Activated T-helper 2 cell treated with anti-CD3 and anti-CD28 coated beads, Interferon-gamma antibody, Interleukin-2, Interleukin-4, amounts not matched to agents 10 μg/mL and 5 μg/mL and 100 μg/mL, durations not matched to agents 14 hours and 24 hours and 36 hours (primary cell): ENCODE measurements around the gene ZDHHC7. TPM values are rescaled to one million over a fixed set of nuclear protein-coding genes. Genes with fewer than 3 reads are reported as not detected.
"Not testable (repeated sequence)": the region's sequence is repeated elsewhere in the genome, so short reads cannot be mapped to it uniquely, and the experiment has no call there.

Experiments used
- DNase-seq: peaks from one replicate; pipeline ENCODE4 v3.0.0; 2021; ENCODE audit warnings: low spot score
- H3K27ac Mint-ChIP-seq: one replicate; pipeline ENCODE4 v1.8.0; 2021; ENCODE audit warnings: mixed read lengths
- H3K27me3 Mint-ChIP-seq: one replicate; pipeline ENCODE4 v1.8.0; 2021; ENCODE audit warnings: low read depth, mixed read lengths
- H3K36me3 Mint-ChIP-seq: one replicate; pipeline ENCODE4 v1.8.0; 2021; ENCODE audit warnings: low read depth, mixed read lengths
- H3K4me1 Mint-ChIP-seq: one replicate; pipeline ENCODE4 v1.8.0; 2021; ENCODE audit warnings: low read depth, mixed read lengths
- H3K4me3 Mint-ChIP-seq: one replicate; pipeline ENCODE4 v1.8.0; 2021; ENCODE audit warnings: low read depth, mild to moderate bottlenecking, moderate library complexity, mixed read lengths
- H3K9me3 Mint-ChIP-seq: one replicate; pipeline ENCODE4 v1.8.0; 2021; ENCODE audit warnings: mixed read lengths
- intact Hi-C: fragments of 100-400 bp; cut with micrococcal nuclease; formaldehyde crosslinking; loops from one replicate; pipeline ENCODE4 v1.15.1; 2023
- total RNA-seq: library from RNA; stranded (reverse); gene quantifications from 2 replicates; pipeline ENCODE4 v1.2.3, GENCODE V29; 2022

Gene ZDHHC7
- total RNA-seq, 1 donor from 2014 or later, result 30.0 TPM

GRCh38 chr16:85037721-85038120 is 26.4 kb upstream of the ZDHHC7 start:
- Mint-ChIP-seq H3K27me3 (no peaks in the 10 kb centered on the region), H3K4me1 (peaks cover 10% of the 10 kb centered on the region), H3K27ac (no peak overlapping the region), H3K36me3 (peaks cover 3% of the 10 kb centered on the region), H3K9me3 (no peaks in the 10 kb centered on the region), H3K4me3 (no peak overlapping the region)
- DNase-seq, result no peak
- intact Hi-C loops, result no loop called here

GRCh38 chr16:85037050-85037410 is 25.7 kb upstream of the ZDHHC7 start:
- DNase-seq, result no peak

DNA sequence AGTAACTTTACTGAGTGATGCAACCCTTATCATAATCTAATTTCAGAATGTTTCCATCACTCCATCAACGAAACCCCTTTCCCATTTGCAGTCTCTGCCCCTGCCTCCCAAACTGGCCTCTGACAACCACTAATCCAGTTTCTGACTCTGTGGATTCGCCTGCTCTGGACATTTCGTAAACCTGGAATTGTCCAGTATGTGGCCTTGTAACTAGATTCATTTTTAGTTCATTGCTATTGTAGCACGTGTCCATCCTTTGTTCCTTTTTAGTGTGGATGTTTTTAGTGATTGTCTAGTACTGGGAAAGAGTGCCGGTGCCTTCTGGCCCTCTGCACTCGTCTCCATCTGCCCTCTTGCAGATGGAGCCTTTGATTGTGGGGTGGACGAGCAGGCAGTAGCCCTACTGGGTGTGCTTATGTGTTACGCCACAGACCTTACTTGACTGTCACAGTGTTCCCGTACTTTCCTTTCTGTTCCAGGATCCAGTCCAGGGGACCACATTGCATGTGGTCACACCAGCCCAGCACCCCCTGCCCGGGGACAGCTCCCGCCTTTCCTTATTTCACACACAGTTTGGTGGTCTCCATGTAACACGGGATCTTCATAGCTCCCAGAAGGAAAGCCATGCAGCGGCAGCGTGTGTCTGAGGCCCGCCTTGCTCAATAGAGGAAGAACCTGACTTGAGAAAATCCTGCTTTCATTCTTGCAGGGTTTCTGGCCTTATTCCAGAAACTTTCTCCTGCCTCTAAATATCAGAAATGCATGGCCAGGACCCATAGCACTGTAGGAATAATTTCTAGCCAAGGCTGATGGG is 25.1 kb upstream of the ZDHHC7 start:
- no peak overlapping the region for H3K27ac Mint-ChIP-seq
- H3K36me3 Mint-ChIP-seq, result peaks cover 11% of the 10 kb centered on the region

More at GRCh38 chr16:85037050-85037410, 25.7 kb upstream of the ZDHHC7 start:
- Mint-ChIP-seq H3K27me3 (no peaks in the 10 kb centered on the region), H3K4me3 (no peak overlapping the region), H3K4me1 (peaks cover 10% of the 10 kb centered on the region), H3K9me3 (no peaks in the 10 kb centered on the region), H3K36me3 (peaks cover 6% of the 10 kb centered on the region), H3K27ac (no peak overlapping the region)
- intact Hi-C loops, result no loop called here

GRCh38 chr16:85034591-85035433 is 23.5 kb upstream of the ZDHHC7 start:
- no peaks in the 10 kb centered on the region for H3K9me3 Mint-ChIP-seq
- H3K27me3 Mint-ChIP-seq, result no peaks in the 10 kb centered on the region

More for the DNA sequence above, 25.1 kb upstream of the ZDHHC7 start:
- Mint-ChIP-seq H3K4me1 (peaks cover 13% of the 10 kb centered on the region), H3K9me3 (no peaks in the 10 kb centered on the region), H3K4me3 (no peak overlapping the region), H3K27me3 (no peaks in the 10 kb centered on the region)
- DNase-seq, result no peak
- intact Hi-C loops, result no loop called here

DNA sequence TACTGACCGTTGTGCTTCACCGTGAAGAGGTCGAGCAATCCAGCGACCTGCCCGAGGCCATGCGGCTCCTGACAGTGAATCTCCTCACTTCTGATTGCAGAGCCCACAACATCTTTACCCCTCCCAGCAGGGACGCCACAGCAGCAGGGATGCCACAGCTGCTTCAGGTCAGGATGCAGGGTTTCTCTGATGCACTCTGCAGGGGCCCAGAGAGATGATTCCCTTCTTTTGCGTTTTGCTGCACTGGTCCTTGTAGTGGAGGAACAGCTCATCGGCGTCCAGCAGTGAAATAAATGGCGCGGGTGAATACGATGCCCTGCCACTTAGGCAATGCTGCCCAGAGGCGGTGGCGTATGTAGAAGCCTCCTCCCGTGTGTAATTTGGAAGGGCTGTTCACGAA is 21.8 kb upstream of the ZDHHC7 start:
- H3K4me1 Mint-ChIP-seq, result peaks cover 32% of the 10 kb centered on the region
- no peak for DNase-seq

More at GRCh38 chr16:85034591-85035433, 23.5 kb upstream of the ZDHHC7 start:
- Mint-ChIP-seq H3K4me1 (peaks cover 17% of the 10 kb centered on the region), H3K27ac (no peak overlapping the region), H3K36me3 (peaks cover 12% of the 10 kb centered on the region), H3K4me3 (no peak overlapping the region)
- intact Hi-C loops, result no loop called here
- DNase-seq, result no peak

DNA sequence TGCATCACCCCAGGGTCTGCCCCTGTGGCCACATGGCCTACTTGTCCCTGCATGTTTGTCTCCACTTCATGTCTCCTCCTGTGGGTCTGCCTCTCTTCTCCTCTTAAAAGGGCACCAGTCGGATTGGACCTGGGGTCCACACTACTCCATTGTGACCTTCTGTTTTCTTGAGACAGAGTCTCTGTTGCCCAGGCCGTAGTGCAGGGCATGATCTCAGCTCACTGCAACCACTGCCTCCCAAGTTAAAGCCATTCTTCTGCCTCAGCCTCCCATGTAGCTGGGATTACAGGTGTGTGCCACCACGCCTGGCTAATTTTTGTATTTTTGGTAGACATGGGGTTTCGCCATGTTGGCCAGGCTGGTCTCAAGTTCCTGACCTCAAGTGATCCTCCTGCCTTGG is 20.9 kb upstream of the ZDHHC7 start:
- H3K9me3 Mint-ChIP-seq, H3K4me3 Mint-ChIP-seq, H3K27me3 Mint-ChIP-seq, H3K27ac Mint-ChIP-seq, intact Hi-C loops, DNase-seq: not testable (repeated sequence)
- H3K4me1 Mint-ChIP-seq, result peaks cover 33% of the 10 kb centered on the region
- peaks cover 12% of the 10 kb centered on the region for H3K36me3 Mint-ChIP-seq

More for the DNA sequence above, 21.8 kb upstream of the ZDHHC7 start:
- H3K9me3 Mint-ChIP-seq, result no peaks in the 10 kb centered on the region
- intact Hi-C loops, result no loop called here
- H3K27me3 Mint-ChIP-seq, result no peaks in the 10 kb centered on the region
- H3K36me3 Mint-ChIP-seq, result peaks cover 12% of the 10 kb centered on the region
- no peak overlapping the region for H3K27ac Mint-ChIP-seq
- no peak overlapping the region for H3K4me3 Mint-ChIP-seq

- Mint-ChIP-seq H3K36me3 (peaks cover 12% of the 10 kb centered on the region), H3K27me3 (no peaks in the 10 kb centered on the region), H3K9me3 (no peaks in the 10 kb centered on the region), H3K4me1 (peaks cover 32% of the 10 kb centered on the region), H3K27ac (no peak overlapping the region), H3K4me3 (no peak overlapping the region)
- intact Hi-C loops, result no loop called here
- no peak for DNase-seq
These were observed 20.1 kb upstream of the ZDHHC7 start for GRCh38 chr16:85031451-85031850.

DNA sequence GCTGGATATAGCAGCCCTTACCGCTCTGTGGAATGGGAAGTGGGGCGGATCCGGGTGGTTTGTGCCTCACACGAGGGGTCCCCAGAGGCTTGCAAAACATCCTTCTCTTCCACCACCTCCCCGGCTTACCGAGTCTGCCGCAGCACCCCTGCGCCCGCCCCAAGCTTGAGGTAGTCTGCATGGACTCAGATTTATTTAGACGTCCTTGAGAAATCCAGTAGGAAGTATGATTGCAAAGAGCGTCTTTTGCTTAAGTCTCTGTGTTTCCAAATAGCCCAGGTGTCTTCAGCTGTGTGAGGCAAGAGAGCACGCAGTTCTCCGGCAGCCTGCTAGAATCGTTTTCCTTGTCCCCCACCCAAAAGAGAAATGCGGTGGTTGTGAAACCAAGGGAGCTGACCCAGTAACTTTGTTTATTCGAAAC is 18.7 kb upstream of the ZDHHC7 start:
- Mint-ChIP-seq H3K36me3 (peaks cover 10% of the 10 kb centered on the region), H3K4me1 (peaks cover 33% of the 10 kb centered on the region), H3K27me3 (no peaks in the 10 kb centered on the region), H3K4me3 (no peak overlapping the region), H3K27ac (peak overlapping the region; percentile 24), H3K9me3 (no peaks in the 10 kb centered on the region)
- intact Hi-C loops, result loop anchor here (1.0 to 5.0 kb wide), 4 partner anchors 19 to 413 kb away; partner anchors contain the start of genes COTL1 and ZDHHC7
- DNase-seq, result no peak

- Mint-ChIP-seq H3K27ac (peak overlapping the region; percentile 96), H3K27me3 (no peaks in the 10 kb centered on the region), H3K9me3 (no peaks in the 10 kb centered on the region), H3K36me3 (peaks cover 10% of the 10 kb centered on the region), H3K4me1 (peaks cover 33% of the 10 kb centered on the region), H3K4me3 (peak overlapping the region; percentile 88)
- intact Hi-C loops, result loop anchor here (1.0 to 5.0 kb wide), 4 partner anchors 18 to 412 kb away; partner anchors contain the start of genes COTL1 and ZDHHC7
- peak; percentile 50 for DNase-seq
These were observed 18.1 kb upstream of the ZDHHC7 start for GRCh38 chr16:85029408-85029784.

GRCh38 chr16:85028685-85029407 is 17.5 kb upstream of the ZDHHC7 start:
- Mint-ChIP-seq H3K27me3 (no peaks in the 10 kb centered on the region), H3K9me3 (no peaks in the 10 kb centered on the region), H3K36me3 (peaks cover 10% of the 10 kb centered on the region), H3K27ac (peak overlapping the region; percentile 96), H3K4me1 (peaks cover 33% of the 10 kb centered on the region), H3K4me3 (peak overlapping the region; percentile 88)
- peak; percentile 64 for DNase-seq
- intact Hi-C loops, result loop anchor here (1.0 to 5.0 kb wide), 4 partner anchors 18 to 412 kb away; partner anchors contain the start of genes COTL1 and ZDHHC7

GRCh38 chr16:85027958-85028684 is 16.8 kb upstream of the ZDHHC7 start:
- Mint-ChIP-seq H3K4me3 (peak overlapping the region; percentile 88), H3K9me3 (no peaks in the 10 kb centered on the region), H3K4me1 (peaks cover 33% of the 10 kb centered on the region), H3K36me3 (peaks cover 10% of the 10 kb centered on the region), H3K27ac (peak overlapping the region; percentile 96), H3K27me3 (no peaks in the 10 kb centered on the region)
- intact Hi-C loops, result loop anchor here (5.0 kb wide), 1 partner anchor 411 kb away; the partner anchor contains the start of gene COTL1
- DNase-seq, result peak; percentile 13
